Measurements from ENCODE around the gene PSMC3IP. TPM values are rescaled to one million over a fixed set of nuclear protein-coding genes. Genes with fewer than 3 reads are reported as not detected.

The PSMC3IP gene
- total RNA-seq, 1 donor from 2014 or later, result 2.9 TPM

- peak; percentile 54 for ATAC-seq
These were observed 7.8 kb upstream of the PSMC3IP start for GRCh38 chr17:42585353-42585752.

GRCh38 chr17:42584880-42585279 is 7.4 kb upstream of the PSMC3IP start:
- ATAC-seq, result no peak

- ATAC-seq, result no peak
These were observed 4.3 kb upstream of the PSMC3IP start for GRCh38 chr17:42581744-42582270.

- ATAC-seq, result no peak
These were observed 2.4 kb upstream of the PSMC3IP start for GRCh38 chr17:42579794-42580551.

GRCh38 chr17:42578282-42578869 is 847 bp upstream of the PSMC3IP start:
- ATAC-seq, result peak; percentile 68

GRCh38 chr17:42577140-42577531 is 393 bp downstream of the PSMC3IP start:
- ATAC-seq, result no peak

GRCh38 chr17:42574463-42574862 is 3.1 kb downstream of the PSMC3IP start:
- ATAC-seq, result no peak

GRCh38 chr17:42573095-42573494 is 4.4 kb downstream of the PSMC3IP start:
- ATAC-seq, result no peak

- ATAC-seq, result no peak
These were observed 5.9 kb downstream of the PSMC3IP start for GRCh38 chr17:42571435-42572225.

GRCh38 chr17:42568341-42569111 is 9.0 kb downstream of the PSMC3IP start:
- ATAC-seq, result no peak

- ATAC-seq, result peak; percentile 65
These were observed 10.5 kb downstream of the PSMC3IP start, which contains the start of gene MLX for GRCh38 chr17:42566883-42567573. TSS of gene MLX (plus strand) at chr17:42567100. CDS start at chr17:42567125, 25 bp downstream.

GRCh38 chr17:42566215-42566882 is 11.2 kb downstream of the PSMC3IP start:
- ATAC-seq, result no peak

- ATAC-seq, result no peak
These were observed 11.9 kb downstream of the PSMC3IP start for GRCh38 chr17:42565523-42566214.

GRCh38 chr17:42564815-42565522 is 12.6 kb downstream of the PSMC3IP start:
- ATAC-seq, result no peak

GRCh38 chr17:42563950-42564349 is 13.6 kb downstream of the PSMC3IP start:
- ATAC-seq, result no peak

GRCh38 chr17:42563543-42563942 is 14.0 kb downstream of the PSMC3IP start:
- no peak for ATAC-seq

- no peak for ATAC-seq
These were observed 14.4 kb downstream of the PSMC3IP start for GRCh38 chr17:42563143-42563509.

- ATAC-seq, result peak; percentile 11
These were observed 15.0 kb downstream of the PSMC3IP start for GRCh38 chr17:42562388-42563142.

GRCh38 chr17:42561897-42562387 is 15.6 kb downstream of the PSMC3IP start, which contains the start of gene COASY:
TSS of gene COASY (plus strand) at chr17:42562148. CDS start at chr17:42562623, 475 bp downstream.
- peak; percentile 74 for ATAC-seq
